ENCODE data around the gene SEPTIN6.

SEPTIN6 gene

GRCh38 chrX:119647089-119647488 lies 45.9 kb downstream of the SEPTIN6 start:
- peak overlapping the region; percentile 67 for H3K4me2 ChIP-seq
- TF ChIP-seq CTCF (conservative IDR thresholded peaks at IDR 0.05; ENCODE audit: low read depth, low read length) = no peak
- H3K27me3 ChIP-seq (ENCODE audit: insufficient read depth, low read depth) = no peaks in the 10 kb centered on the region
- H4K20me1 ChIP-seq (ENCODE audit: insufficient read depth) = no peaks in the 10 kb centered on the region
- H3K36me3 ChIP-seq (ENCODE audit: insufficient read depth) = no peaks in the 10 kb centered on the region
- peak overlapping the region; percentile 69; the same call in 1 of the 2 replicates for H3K9ac ChIP-seq
- 0 out of 2 replicates have a peak, but pooled peaks cover 19% of the 10 kb centered on the region for H3K79me2 ChIP-seq (ENCODE audit: insufficient read depth, low read depth)
- peak overlapping the region; percentile 99 for H3K27ac ChIP-seq
- H3K4me3 ChIP-seq (IDR thresholded peaks at IDR 0.05; ENCODE audit: insufficient read depth, low read depth, low read length) = no peak overlapping the region
- peaks cover 94% of the 10 kb centered on the region for H3K4me1 ChIP-seq (ENCODE audit: low read depth, poor library complexity, severe bottlenecking)
- H2AFZ ChIP-seq (ENCODE audit: low read depth) = no peak overlapping the region

GRCh38 chrX:119646515-119646914 lies 46.5 kb downstream of the SEPTIN6 start:
- H3K9ac ChIP-seq = peak overlapping the region; percentile 69; the same call in 1 of the 2 replicates
- peak overlapping the region; percentile 67 for H3K4me2 ChIP-seq
- peaks cover 94% of the 10 kb centered on the region for H3K4me1 ChIP-seq (ENCODE audit: low read depth, poor library complexity, severe bottlenecking)
- no peaks in the 10 kb centered on the region for H3K36me3 ChIP-seq (ENCODE audit: insufficient read depth)
- H3K27me3 ChIP-seq (ENCODE audit: insufficient read depth, low read depth) = no peaks in the 10 kb centered on the region
- no peaks in the 10 kb centered on the region for H4K20me1 ChIP-seq (ENCODE audit: insufficient read depth)
- H3K27ac ChIP-seq = peak overlapping the region; percentile 99
- 0 out of 2 replicates have a peak, but pooled peaks cover 19% of the 10 kb centered on the region for H3K79me2 ChIP-seq (ENCODE audit: insufficient read depth, low read depth)
- no peak for TF ChIP-seq CTCF (conservative IDR thresholded peaks at IDR 0.05; ENCODE audit: low read depth, low read length)
- no peak overlapping the region for H3K4me3 ChIP-seq (IDR thresholded peaks at IDR 0.05; ENCODE audit: insufficient read depth, low read depth, low read length)
- H2AFZ ChIP-seq (ENCODE audit: low read depth) = no peak overlapping the region

- no peaks in the 10 kb centered on the region for H3K27me3 ChIP-seq (ENCODE audit: insufficient read depth, low read depth)
- H3K79me2 ChIP-seq (ENCODE audit: insufficient read depth, low read depth) = 0 out of 2 replicates have a peak, but pooled peaks cover 15% of the 10 kb centered on the region
- no peak for TF ChIP-seq CTCF (conservative IDR thresholded peaks at IDR 0.05; ENCODE audit: low read depth, low read length)
- H3K36me3 ChIP-seq (ENCODE audit: insufficient read depth) = no peaks in the 10 kb centered on the region
- no peak overlapping the region for H2AFZ ChIP-seq (ENCODE audit: low read depth)
- no peak overlapping the region for H3K4me3 ChIP-seq (IDR thresholded peaks at IDR 0.05; ENCODE audit: insufficient read depth, low read depth, low read length)
- no peak overlapping the region for H3K4me2 ChIP-seq
- no peak overlapping the region; the same call in 1 of the 2 replicates for H3K27ac ChIP-seq
- no peaks in the 10 kb centered on the region for H4K20me1 ChIP-seq (ENCODE audit: insufficient read depth)
- peaks cover 92% of the 10 kb centered on the region for H3K4me1 ChIP-seq (ENCODE audit: low read depth, poor library complexity, severe bottlenecking)
- no peak overlapping the region for H3K9ac ChIP-seq
Measured at GRCh38 chrX:119643696-119644095, 49.3 kb downstream of the SEPTIN6 start.

Data from KMS-11 (cell line).